WI38 (cell line): ENCODE results near the gene PRPH2.

ENCODE experiments used
- H3K4me3 ChIP-seq: 2 replicates; pipeline ENCODE4 v1.5.1; 2011; ENCODE audit warnings: low read depth, mild to moderate bottlenecking, control low read depth, low read length
- TF ChIP-seq, protein P1 (sequence below): IDR thresholded peaks from 2 replicates; pipeline ENCODE4 v1.5.1; 2012; ENCODE audit warnings: low read depth, mild to moderate bottlenecking, control low read depth, low read length

Gene PRPH2, protein sequence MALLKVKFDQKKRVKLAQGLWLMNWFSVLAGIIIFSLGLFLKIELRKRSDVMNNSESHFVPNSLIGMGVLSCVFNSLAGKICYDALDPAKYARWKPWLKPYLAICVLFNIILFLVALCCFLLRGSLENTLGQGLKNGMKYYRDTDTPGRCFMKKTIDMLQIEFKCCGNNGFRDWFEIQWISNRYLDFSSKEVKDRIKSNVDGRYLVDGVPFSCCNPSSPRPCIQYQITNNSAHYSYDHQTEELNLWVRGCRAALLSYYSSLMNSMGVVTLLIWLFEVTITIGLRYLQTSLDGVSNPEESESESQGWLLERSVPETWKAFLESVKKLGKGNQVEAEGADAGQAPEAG

DNA sequence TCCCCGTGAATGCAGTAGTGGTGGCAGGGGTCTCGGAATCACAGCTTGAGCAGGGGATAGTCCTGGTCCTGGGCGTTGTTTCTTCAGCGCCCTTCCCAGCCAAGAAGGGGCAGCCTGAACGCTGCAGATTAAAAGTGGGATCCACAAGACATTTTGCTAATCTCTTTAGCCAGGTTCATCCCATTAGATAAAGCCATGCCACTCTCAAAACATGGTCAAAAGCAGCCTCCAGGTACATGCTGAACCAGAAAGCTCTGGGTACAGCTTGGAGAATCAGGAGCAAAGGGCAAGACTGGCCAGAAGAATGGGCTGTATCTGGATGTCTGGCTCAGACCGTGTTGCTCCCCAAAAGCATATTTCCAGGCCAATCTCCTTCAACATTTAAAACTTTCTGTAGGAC lies at the start of gene PRPH2:
TSS of gene PRPH2 (minus strand) at position 101 of the 400 bp plus-strand sequence. CDS start 263 bp downstream, outside the sequence.
- TF ChIP-seq, protein P1, sequence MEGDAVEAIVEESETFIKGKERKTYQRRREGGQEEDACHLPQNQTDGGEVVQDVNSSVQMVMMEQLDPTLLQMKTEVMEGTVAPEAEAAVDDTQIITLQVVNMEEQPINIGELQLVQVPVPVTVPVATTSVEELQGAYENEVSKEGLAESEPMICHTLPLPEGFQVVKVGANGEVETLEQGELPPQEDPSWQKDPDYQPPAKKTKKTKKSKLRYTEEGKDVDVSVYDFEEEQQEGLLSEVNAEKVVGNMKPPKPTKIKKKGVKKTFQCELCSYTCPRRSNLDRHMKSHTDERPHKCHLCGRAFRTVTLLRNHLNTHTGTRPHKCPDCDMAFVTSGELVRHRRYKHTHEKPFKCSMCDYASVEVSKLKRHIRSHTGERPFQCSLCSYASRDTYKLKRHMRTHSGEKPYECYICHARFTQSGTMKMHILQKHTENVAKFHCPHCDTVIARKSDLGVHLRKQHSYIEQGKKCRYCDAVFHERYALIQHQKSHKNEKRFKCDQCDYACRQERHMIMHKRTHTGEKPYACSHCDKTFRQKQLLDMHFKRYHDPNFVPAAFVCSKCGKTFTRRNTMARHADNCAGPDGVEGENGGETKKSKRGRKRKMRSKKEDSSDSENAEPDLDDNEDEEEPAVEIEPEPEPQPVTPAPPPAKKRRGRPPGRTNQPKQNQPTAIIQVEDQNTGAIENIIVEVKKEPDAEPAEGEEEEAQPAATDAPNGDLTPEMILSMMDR, result no peak

DNA sequence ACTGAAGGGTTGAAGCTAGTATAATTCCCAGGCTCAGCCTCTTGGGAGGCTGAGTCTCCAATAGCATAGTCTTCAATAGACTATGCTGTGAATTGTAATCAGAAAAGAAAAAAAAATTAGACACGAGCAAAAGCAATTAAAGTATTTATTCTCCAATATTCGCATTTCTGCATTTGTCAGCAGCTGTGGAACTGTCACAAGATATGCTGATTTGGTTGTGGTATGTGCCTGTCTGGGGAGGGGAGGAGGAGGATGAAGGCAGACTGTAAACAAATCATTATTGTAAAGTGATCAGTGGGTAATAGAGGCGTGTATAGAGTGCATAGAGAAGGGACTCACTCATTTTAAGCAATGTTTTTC lies 49.3 kb upstream of the PRPH2 start:
- H3K4me3 ChIP-seq, result no peak overlapping the region
- TF ChIP-seq, protein P1, result no peak

More for the DNA sequence above, at the start of gene PRPH2:
- no peak within 1 kb of the TSS for H3K4me3 ChIP-seq

DNA sequence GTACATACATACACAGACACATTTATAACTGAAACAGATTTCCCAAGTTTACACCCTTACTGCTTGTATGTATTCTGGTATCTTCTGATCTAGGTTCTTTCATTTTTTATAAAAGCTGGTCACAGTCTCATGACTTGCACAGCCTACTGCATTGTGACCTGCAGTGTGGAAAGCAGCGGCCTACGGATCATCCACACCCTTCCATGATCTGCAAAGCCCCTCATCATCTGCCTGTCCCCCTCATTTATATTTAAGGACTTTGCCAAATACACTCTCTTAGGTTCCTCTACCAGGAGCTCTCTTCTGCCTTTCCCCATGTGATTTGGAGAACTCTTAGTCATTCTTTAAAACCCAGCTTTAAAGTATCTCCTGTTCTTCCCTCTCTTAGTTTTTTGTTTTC lies 47.4 kb upstream of the PRPH2 start:
- no peak overlapping the region for H3K4me3 ChIP-seq
- TF ChIP-seq, protein P1, result no peak

DNA sequence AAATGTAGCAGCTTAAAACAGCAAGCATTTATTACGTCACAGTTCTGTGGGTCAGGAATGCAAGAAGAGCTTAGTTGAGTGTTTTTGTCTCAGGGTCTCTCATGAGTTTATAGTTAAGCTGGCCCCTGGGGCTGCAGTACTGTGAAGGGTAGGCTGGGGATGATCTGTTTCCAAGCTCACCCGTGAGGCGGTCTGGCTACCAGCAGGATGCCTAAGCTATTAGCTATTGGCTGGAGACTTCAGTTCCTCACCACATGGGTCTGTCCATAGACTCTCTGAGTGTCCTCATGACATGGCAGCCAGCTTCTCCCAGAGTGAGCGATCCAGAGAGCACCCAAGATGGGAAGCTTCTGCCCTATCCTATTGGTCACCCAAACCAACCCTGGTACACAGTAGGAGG lies 46.7 kb upstream of the PRPH2 start:
- H3K4me3 ChIP-seq, result no peak overlapping the region
- TF ChIP-seq, protein P1, result no peak

DNA sequence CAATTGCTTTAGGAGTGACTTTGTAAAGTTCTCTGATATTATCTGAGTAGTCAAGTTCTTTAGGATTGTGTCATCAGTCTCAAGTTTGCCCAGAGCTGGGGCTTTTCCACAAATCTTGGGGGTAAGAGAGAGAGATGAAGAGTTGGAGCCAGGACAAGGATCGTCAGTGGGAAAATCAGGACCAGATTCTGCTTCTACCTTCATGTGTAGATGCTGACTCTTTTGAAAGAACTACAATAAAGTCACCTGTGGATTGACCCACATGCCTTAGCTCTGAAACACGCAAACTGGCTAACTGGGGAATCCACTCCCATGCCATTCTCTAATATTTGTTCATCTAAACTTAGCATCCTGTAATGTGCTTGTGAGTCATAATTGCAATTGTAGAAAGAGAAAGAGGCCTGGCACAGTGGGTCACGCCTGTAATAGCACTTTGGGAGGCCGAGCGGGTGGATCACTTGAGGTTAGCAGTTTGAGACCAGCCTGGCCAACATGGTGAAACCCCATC lies 43.8 kb upstream of the PRPH2 start:
- H3K4me3 ChIP-seq, result no peak overlapping the region
- TF ChIP-seq, protein P1, result no peak

DNA sequence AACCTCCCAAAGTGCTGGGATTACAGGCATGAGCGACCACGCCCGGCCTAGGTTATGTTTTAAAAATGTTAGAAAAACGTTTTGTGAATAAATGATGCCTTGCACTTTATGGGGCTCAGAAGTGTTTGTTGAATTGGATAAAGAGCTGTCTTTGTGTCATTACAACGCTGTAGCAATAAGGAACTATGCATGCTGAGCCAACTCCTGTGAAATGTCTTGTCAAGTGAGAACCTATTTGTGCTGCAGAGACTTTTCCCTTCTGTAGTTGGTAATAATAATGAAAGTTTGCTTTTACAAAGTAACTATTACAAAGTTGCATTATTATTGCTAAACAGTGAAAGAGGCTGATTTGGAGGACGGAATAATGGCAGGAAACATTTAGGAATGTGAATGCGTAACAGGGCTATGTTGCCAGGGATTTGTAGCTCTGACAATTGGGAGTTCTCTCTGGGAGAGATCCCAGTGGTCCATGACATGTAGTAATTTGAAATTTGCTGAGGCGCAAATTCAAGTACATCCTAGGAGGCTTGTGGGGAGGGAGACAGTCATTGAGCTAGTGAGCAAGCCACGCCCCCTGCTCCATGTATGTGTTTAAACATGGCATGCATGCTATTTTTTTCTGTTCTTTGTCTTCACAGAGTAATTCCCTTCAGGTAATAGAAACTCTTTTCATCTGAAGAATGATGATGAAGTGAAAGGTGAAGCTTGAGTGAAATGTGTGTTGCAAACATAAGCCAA lies 42.7 kb upstream of the PRPH2 start:
- TF ChIP-seq, protein P1, result no peak
- H3K4me3 ChIP-seq, result no peak overlapping the region

DNA sequence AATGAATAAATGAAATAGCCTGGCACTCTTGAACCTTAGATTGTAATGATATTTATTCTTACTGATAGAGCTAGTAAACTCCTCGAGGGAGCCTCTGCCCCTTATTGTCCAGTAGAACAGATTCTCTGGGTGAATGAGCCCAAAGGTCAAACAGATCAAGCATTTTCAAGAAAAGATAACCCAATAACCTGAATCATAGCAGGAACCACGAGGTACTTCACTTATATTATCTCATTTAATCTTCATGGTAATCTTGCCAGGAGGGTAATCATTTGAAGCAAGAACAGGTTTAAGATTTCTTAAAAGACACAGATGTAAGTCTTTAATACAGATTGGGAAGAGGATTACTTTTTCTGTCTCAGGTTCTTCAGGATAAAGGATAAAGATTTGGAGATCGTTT lies 40.6 kb upstream of the PRPH2 start:
- TF ChIP-seq, protein P1, result no peak
- no peak overlapping the region for H3K4me3 ChIP-seq
